Measurements from ENCODE around the gene BEGAIN. TPM values are rescaled to one million over a fixed set of nuclear protein-coding genes. Genes with fewer than 3 reads are reported as not detected.
A peak's percentile ranks its signal among the peaks of the same experiment; 100 is the strongest.

BEGAIN gene
- total and polyA plus RNA-seq, 2 experiments from 2014 or later: not detected

GRCh38 chr14:100537446-100538350 lies 49.5 kb downstream of the BEGAIN start:
- DNase-seq (ENCODE audit: low read depth in 1 of 2, low spot score in 1 of 2): no peak
- no peaks in the 10 kb centered on the region for H3K9me3 ChIP-seq (ENCODE audit: low read depth)
- no peak overlapping the region for H3K4me3 ChIP-seq
- no peaks in the 10 kb centered on the region for H3K27me3 ChIP-seq
- no peak for TF ChIP-seq CTCF (IDR thresholded peaks at IDR 0.05; ENCODE audit: low read depth, low read length)
- H3K27ac ChIP-seq: no peak overlapping the region
- no peaks in the 10 kb centered on the region for H3K36me3 ChIP-seq
- H3K4me1 ChIP-seq (ENCODE audit: low read depth): peaks cover 16% of the 10 kb centered on the region

- H3K27ac ChIP-seq: no peak overlapping the region
- H3K4me3 ChIP-seq: no peak overlapping the region
- no peaks in the 10 kb centered on the region for H3K36me3 ChIP-seq
- no peak for TF ChIP-seq CTCF (IDR thresholded peaks at IDR 0.05; ENCODE audit: low read depth, low read length)
- H3K4me1 ChIP-seq (ENCODE audit: low read depth): peaks cover 16% of the 10 kb centered on the region
- DNase-seq (ENCODE audit: low read depth in 1 of 2, low spot score in 1 of 2): no peak
- no peaks in the 10 kb centered on the region for H3K27me3 ChIP-seq
- no peaks in the 10 kb centered on the region for H3K9me3 ChIP-seq (ENCODE audit: low read depth)
Observed at GRCh38 chr14:100536721-100537445, 50.3 kb downstream of the BEGAIN start.

- Histone ChIP-seq H3K27ac (no peak overlapping the region), H3K36me3 (no peaks in the 10 kb centered on the region), H3K27me3 (no peaks in the 10 kb centered on the region), H3K4me3 (no peak overlapping the region), H3K4me1 (ENCODE audit: low read depth) (peaks cover 16% of the 10 kb centered on the region), H3K9me3 (ENCODE audit: low read depth) (no peaks in the 10 kb centered on the region)
- TF ChIP-seq CTCF (IDR thresholded peaks at IDR 0.05; ENCODE audit: low read depth, low read length): no peak
- DNase-seq (ENCODE audit: low read depth in 1 of 2, low spot score in 1 of 2): no peak
Observed at GRCh38 chr14:100536121-100536510, 51.1 kb downstream of the BEGAIN start.

GRCh38 chr14:100535287-100536120 lies 51.7 kb downstream of the BEGAIN start:
- no peak for DNase-seq (ENCODE audit: low read depth in 1 of 2, low spot score in 1 of 2)
- Histone ChIP-seq H3K36me3 (no peaks in the 10 kb centered on the region), H3K4me3 (no peak overlapping the region), H3K9me3 (ENCODE audit: low read depth) (no peaks in the 10 kb centered on the region), H3K27me3 (no peaks in the 10 kb centered on the region), H3K27ac (peak overlapping the region; percentile 57), H3K4me1 (ENCODE audit: low read depth) (peaks cover 16% of the 10 kb centered on the region)
- no peak for TF ChIP-seq CTCF (IDR thresholded peaks at IDR 0.05; ENCODE audit: low read depth, low read length)
